ENCODE results near the gene DHRS3.

GRCh38 chr1:12629985-12630760 lies 12.2 kb upstream of the DHRS3 start:
- TF ChIP-seq POLR2A (IDR thresholded peaks at IDR 0.05) (no peak), CTCF (IDR thresholded peaks at IDR 0.05) (no peak), POLR2AphosphoS5 (IDR thresholded peaks at IDR 0.05) (no peak)

Data from suprapubic skin (tissue), 4 donors.